HL-60 (cell line): ENCODE results near the gene TMEM41A.
"Not testable (repeated sequence)": the region's sequence is repeated elsewhere in the genome, so short reads cannot be mapped to it uniquely, and the experiment has no call there.

Experiments
- CTCF ChIP-seq: IDR thresholded peaks from one replicate; pipeline ENCODE4 v1.5.1; 2011; ENCODE audit warnings: low read length, control low read depth, inconsistent platforms; ENCODE audit not compliant: insufficient read depth
- POLR2AphosphoS5 ChIP-seq: IDR thresholded peaks from 2 replicates; pipeline ENCODE4 v1.6.1; 2012; ENCODE audit warnings: low read depth
- REST ChIP-seq: IDR thresholded peaks from 2 replicates; pipeline ENCODE4 v1.6.1; 2012; ENCODE audit warnings: low read depth; ENCODE audit not compliant: insufficient replicate concordance

GRCh38 chr3:185474922-185475321 is 23.9 kb downstream of the TMEM41A start:
- TF ChIP-seq CTCF, POLR2AphosphoS5, REST: not testable (repeated sequence)
